ENCODE measurements around the gene EPM2AIP1. TPM values are rescaled to one million over a fixed set of nuclear protein-coding genes. Genes with fewer than 3 reads are reported as not detected.

The EPM2AIP1 gene
- total and polyA plus RNA-seq, 9 of the 15 experiments (the other 6 are each of a cell fraction or from before 2014, with no cell fraction given): 6.7 to 44.8 (median 25.2) TPM

- TF ChIP-seq MAFG (tag; conservative IDR thresholded peaks at IDR 0.05) (peak; percentile 63), CREB3L1 (IDR thresholded peaks at IDR 0.05; ENCODE audit: borderline replicate concordance, low read depth) (no peak), TEAD1 (CRISPR knock-in tag; IDR thresholded peaks at IDR 0.05) (0 out of 4 replicates have a peak, but pooled peaks have one; percentile 5 to 23), ZBTB11 (CRISPR knock-in tag; IDR thresholded peaks at IDR 0.05) (0 out of 6 replicates have a peak, but pooled peaks of 1 of the 3 experiments have one; percentile 31), ZNF436 (CRISPR knock-in tag; IDR thresholded peaks at IDR 0.05) (no peak), ZNF134 (CRISPR knock-in tag; conservative IDR thresholded peaks at IDR 0.05) (no peak), RAD51 (IDR thresholded peaks at IDR 0.05; ENCODE audit: borderline replicate concordance, low read depth) (no peak), POLR2AphosphoS5 (IDR thresholded peaks at IDR 0.05; ENCODE audit: control insufficient read depth, insufficient read depth, low read depth, low read length) (peak; percentile 63; the same call in 1 of the 2 replicates), SMC3 (conservative IDR thresholded peaks at IDR 0.05; ENCODE audit: insufficient read depth, low read depth, low read length) (peak; percentile 20; the same call in 1 of the 2 replicates), MXI1 (IDR thresholded peaks at IDR 0.05; ENCODE audit: low read depth, low read length) (peak; percentile 95), VEZF1 (CRISPR knock-in tag; IDR thresholded peaks at IDR 0.05) (peak; percentile 97), NFYB (IDR thresholded peaks at IDR 0.05; ENCODE audit: extremely low read depth, insufficient read length) (no peak), ZC3H4 (CRISPR knock-in tag; IDR thresholded peaks at IDR 0.05; ENCODE audit: borderline replicate concordance) (no peak)
- TF ChIP-seq, protein P1, sequence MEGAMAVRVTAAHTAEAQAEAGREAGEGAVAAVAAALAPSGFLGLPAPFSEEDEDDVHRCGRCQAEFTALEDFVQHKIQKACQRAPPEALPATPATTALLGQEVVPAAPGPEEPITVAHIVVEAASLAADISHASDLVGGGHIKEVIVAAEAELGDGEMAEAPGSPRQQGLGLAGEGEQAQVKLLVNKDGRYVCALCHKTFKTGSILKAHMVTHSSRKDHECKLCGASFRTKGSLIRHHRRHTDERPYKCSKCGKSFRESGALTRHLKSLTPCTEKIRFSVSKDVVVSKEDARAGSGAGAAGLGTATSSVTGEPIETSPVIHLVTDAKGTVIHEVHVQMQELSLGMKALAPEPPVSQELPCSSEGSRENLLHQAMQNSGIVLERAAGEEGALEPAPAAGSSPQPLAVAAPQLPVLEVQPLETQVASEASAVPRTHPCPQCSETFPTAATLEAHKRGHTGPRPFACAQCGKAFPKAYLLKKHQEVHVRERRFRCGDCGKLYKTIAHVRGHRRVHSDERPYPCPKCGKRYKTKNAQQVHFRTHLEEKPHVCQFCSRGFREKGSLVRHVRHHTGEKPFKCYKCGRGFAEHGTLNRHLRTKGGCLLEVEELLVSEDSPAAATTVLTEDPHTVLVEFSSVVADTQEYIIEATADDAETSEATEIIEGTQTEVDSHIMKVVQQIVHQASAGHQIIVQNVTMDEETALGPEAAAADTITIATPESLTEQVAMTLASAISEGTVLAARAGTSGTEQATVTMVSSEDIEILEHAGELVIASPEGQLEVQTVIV (CRISPR knock-in tag; IDR thresholded peaks at IDR 0.05; ENCODE audit: borderline replicate concordance): no peak
These were observed 23.1 kb downstream of the EPM2AIP1 start (continued) for GRCh38 chr3:36969540-36970432.
